GM19463 (cell line): ENCODE results near the gene CXorf49B.

Source experiments
- ATAC-seq: cut with Tn5 transposase; IDR thresholded peaks from one replicate; pipeline ENCODE4 v1.9.1; 2021; ENCODE audit warnings: mild to moderate bottlenecking, moderate library complexity; ENCODE audit not compliant: unreplicated experiment

CXorf49B gene

DNA sequence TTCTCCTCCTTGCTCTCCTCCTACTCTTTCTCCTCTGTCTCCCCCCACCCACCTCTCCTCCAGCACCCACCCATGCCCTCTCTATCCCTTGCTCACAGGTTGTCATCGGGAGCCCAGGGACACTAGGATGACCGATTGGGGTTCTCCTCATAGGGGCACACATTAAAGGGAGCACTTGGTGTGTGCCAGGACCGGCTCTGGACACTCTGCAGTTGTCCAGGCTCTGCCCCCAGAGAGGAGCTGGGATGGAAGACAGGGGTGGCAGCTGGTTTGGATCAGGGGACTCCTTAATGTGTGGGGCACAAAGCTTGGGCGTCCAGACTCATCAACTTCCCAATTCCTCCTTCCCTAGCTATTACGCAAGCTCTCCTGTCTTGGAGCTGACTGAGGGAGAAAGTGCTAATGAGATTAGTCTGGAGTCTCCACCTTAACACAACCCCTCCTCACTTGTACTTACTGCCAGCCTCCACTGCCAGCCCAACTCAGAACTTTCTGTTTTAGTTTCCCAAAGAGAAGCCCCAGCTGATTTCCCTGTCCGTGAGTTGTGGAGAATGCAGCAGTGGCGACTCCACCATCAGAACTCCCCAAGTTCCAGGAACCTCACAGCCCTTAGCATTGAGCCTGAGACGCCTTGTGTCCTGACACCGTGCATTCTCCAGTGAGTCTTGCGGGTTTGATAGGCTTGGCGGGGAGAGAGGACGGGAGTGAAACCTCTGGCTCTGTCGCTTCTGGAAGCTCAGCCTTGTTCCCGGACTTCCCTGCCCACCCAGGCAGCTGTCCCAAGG lies 52.2 kb downstream of the CXorf49B start:
- ATAC-seq = no peak

DNA sequence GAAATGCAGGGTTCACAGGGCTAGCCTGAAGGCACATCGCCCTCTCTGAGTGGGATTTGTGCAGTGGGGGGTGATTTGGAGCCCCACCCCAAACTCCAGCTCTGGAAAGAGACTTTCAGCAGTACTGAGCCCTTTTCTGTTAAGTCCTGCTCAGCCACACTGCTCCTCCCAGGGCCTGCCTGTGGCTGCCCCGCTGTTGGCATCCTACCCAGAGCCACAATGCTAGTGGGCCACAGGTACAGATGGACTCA lies 52.7 kb downstream of the CXorf49B start:
- no peak for ATAC-seq
